Skin epidermis (tissue), 12 donors: ENCODE measurements around the gene MGAT4D.
"Not testable (repeated sequence)": the region's sequence is repeated elsewhere in the genome, so short reads cannot be mapped to it uniquely, and the experiment has no call there.

Experiments used
- H3K27ac ChIP-seq, 21 experiments: fragments of 200-600 bp; sonication (generic) in 11 of 21; one replicate each; pipeline ENCODE4 v1.5.0; 2020; ENCODE audit warnings: mild to moderate bottlenecking in 3 of 21, inconsistent platforms in 2 of 21, moderate library complexity in 2 of 21
- H3K4me3 ChIP-seq, 7 experiments: fragments of 200-600 bp; sonication (generic) in 2 of 7; one replicate each; pipeline ENCODE4 v1.5.0; 2020; ENCODE audit warnings: inconsistent platforms in 2 of 7, mild to moderate bottlenecking in 2 of 7, moderate library complexity in 1 of 7

The MGAT4D gene

GRCh38 chr4:140448162-140448561 is 49.9 kb downstream of the MGAT4D start:
- Histone ChIP-seq H3K27ac (no peak overlapping the region), H3K4me3 (no peak overlapping the region)

DNA sequence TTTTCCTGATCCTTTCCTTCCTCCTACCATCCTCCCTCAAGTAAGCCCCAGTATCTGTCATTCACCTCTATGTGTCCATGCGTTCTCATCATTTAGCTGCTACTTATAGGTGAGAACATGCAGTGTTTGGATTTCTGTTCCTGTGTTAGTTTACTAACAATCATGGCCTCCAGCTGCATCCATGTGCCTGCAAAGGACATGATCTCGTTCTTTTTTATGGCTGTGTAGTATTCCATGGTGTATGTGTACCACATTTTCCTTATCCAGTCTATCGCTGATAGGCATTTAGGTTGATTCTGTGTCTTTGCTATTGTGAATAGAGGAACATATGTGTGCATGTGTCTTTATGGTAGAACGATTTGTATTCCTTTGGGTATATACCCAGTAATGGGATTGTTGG is 53.7 kb downstream of the MGAT4D start:
- H3K4me3 ChIP-seq, H3K27ac ChIP-seq: not testable (repeated sequence)

DNA sequence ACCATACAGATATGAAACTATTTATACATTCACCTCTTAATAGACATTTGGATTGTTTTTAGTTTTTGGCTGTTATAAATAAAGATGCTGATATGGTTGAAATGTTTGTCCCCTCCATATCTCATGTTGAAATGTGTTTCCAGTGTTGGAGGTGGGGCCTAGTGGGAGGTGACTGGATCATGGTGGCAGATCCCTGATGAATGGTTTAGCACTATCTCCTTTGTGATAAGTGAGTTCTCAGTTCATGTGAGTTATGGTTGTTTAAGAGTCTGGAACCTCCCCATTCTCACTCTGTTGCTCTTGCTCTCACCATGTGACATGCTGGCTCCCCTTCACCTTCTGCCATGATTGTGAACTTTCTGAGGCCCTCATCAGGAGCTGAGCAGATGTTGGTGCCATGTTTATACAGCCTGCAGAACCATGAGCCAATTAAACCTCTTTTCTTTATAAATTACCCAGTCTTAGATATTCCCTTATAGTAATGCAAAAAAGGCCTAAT is 58.4 kb downstream of the MGAT4D start:
- no peak overlapping the region for H3K4me3 ChIP-seq
- no peak overlapping the region for H3K27ac ChIP-seq

- Histone ChIP-seq H3K27ac (no peak overlapping the region), H3K4me3 (peak overlapping the region; percentile 25 to 51 (median 31))
Observed at GRCh38 chr4:140427919-140428471, 70.1 kb downstream of the MGAT4D start.

DNA sequence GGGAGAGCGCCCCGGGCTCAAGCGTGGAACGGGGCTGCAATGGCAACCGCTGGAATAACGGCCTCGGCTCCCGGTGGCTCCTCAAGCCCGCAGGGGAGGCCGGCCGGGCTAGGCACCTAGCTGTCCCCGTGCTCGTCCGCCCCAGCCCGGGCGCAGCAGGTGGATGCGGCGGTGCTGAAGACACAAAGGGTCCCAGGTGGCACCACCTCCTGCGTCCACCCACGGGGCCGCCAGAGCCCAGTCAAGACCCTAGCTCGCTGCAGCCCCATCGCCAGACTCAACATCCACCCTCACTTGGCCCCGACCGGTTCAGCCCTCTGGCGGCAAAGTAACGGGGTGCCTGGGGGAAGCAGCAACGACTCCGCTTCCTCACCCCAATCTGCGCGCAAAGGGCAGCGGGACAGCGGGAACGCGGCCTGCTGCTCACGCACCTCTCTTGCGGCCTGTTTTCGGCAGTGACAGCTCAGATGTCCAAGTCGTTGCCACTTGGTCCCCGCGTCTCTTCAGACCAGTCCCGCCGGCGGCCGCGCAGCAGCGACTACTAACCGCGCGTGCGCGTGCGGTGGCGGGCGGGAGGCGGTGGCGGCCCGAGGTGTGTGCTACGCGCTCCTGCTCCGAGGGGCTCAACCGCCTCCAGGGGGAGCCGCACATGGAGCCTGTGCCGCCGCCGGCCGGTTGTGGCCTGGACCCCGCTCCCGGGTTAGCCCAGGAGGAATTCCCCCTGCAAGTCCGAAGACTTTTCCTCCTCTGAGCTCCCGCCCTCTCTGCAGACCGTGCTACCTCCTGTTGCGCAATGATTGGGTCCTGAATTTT is 70.8 kb downstream of the MGAT4D start, which contains the start of gene CLGN:
TSS of gene CLGN (minus strand) at position 543 of the 813 bp plus-strand sequence. CDS start 14,570 bp downstream, outside the sequence.
- Histone ChIP-seq H3K27ac (no peak within 1 kb of the TSS), H3K4me3 (peak within 1 kb of the TSS; percentile 25 to 51 (median 31))

DNA sequence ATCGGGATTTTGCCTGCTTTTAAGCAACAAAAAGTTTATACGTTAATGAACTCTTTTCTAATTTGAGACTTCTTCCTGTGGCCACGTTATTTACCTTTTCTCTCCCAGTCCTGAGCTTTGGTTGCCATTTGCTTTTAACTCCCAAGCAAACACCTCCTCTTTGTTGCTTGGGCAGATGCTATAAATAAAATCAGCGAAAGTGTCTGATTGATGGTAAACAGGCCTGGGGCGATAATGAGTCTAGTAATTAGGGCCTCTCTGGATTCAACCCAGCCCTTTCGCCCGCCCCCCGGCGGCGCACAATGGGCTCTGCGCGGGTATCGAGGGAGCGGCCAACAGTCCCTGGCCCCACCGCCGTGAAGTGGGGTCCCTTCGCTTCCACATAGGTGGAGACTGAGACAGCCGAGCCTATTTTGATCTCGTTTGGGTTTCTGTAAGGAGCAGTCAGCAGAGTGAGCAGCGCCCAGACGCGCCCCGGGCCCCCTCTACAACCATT is 71.4 kb downstream of the MGAT4D start:
- no peak overlapping the region for H3K27ac ChIP-seq
- peak overlapping the region in 6 of 7 experiments; percentile 25 to 51 (median 36) for H3K4me3 ChIP-seq

DNA sequence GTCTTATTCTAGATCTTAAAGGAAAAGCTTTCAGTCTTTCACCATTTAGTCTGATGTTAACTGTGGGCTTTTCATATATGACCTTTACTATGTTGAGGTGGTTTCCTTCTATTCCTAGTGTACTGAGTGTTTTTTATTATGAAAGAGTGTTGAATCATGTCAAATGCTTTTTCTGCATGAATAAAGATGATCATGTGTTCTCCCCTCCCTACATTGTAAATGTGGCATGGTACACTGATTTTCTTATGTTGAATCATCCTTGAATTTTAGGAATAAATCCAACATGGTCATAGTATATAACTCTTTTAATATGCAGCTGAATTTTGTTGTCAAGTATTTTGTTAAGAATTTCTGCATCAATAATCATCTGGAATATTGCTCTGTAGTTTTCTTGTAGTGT is 75.0 kb downstream of the MGAT4D start:
- Histone ChIP-seq H3K4me3 (no peak overlapping the region), H3K27ac (no peak overlapping the region)

- not testable (repeated sequence) for H3K4me3 ChIP-seq, H3K27ac ChIP-seq
Observed at GRCh38 chr4:140413130-140413969, 84.7 kb downstream of the MGAT4D start.

DNA sequence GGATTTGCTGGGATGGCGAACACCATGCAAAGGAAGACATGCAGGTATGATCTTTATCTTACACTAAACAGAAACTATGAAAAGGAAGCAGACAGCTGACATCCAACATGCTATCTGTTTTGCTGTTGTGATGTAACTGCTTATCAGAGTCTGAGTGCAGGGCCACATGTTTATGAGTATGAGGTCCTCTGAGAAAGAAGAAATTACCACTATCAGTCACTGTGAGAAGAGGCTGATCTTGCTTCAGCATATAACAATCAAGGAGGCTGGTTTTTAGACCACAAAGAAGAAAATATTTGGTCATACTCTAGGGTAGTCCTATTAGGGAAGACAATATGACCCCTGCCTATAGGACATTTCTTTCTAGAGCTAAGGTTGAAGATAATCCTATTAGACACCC is 89.1 kb downstream of the MGAT4D start:
- Histone ChIP-seq H3K27ac (no peak overlapping the region), H3K4me3 (no peak overlapping the region)

DNA sequence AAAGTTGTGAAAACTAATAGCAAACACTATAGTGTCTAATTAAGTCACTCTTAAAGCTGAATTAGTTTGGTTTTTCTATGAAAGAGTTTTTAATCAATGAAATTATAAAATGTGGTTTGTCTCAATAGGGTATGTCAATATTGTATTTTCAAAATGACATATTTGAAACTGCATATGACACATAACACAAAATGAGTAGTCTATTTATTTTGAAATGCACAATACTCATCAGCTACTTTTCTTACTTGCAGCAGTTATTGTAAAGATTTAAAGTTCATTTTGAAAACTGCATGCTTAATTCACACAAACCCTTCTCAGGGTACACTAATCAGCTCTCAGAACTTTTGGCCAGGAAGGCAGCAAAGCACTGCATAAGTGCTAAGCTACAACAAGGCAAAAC is 91.8 kb downstream of the MGAT4D start:
- Histone ChIP-seq H3K27ac (no peak overlapping the region), H3K4me3 (no peak overlapping the region)

DNA sequence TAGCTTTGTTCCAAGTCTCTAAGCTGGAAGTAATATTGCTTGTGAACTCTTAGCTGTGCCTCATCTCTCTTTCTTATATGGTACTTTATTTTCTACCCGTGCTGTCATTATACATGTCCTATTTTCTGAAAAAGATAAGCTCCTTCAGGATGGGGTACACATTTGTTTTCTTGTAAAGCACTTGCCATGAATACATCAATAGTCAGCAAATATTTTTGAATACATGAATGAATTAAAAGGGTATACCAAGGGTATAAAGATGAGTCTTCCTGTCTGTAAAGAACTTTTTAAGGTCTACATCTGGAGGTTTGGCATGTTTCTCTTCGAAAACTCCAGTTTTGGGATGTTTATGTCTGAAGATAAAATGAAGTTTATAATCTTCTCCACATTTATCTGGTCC is 98.0 kb downstream of the MGAT4D start:
- H3K4me3 ChIP-seq: no peak overlapping the region
- H3K27ac ChIP-seq: no peak overlapping the region

DNA sequence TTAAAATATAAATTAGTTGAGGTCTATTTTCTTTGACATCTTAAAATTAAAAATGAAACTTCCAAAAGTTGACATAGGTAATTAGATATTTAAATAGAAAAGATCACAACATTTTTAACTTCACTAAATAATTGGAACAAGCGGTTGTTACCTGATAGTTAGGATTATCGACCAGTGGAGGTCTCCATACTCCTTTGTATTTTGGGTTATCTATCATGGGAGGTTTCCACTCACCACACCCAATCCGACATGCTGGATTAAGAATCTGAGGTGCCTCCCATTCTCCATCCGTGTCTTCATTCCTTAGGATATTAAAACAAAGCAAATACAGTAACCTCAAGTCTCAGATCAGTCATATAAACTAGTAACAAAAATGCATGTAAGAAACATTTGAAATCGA is 102.4 kb downstream of the MGAT4D start:
- Histone ChIP-seq H3K27ac (no peak overlapping the region), H3K4me3 (no peak overlapping the region)
